ENCODE measurements around the gene CFAP73.

GRCh38 chr12:113195598-113195997 is 46.1 kb downstream of the CFAP73 start:
- TF ChIP-seq CTCF (IDR thresholded peaks at IDR 0.05 in 8 of 11, conservative IDR thresholded peaks at IDR 0.05 in 3 of 11) (no peak), POLR2A (IDR thresholded peaks at IDR 0.05) (no peak)
